ENCODE results near the gene EIF2S1.

Gene EIF2S1

GRCh38 chr14:67357969-67358354 lies 2.2 kb upstream of the EIF2S1 start:
- no peak for TF ChIP-seq CTCF (IDR thresholded peaks at IDR 0.05; ENCODE audit: insufficient read depth, missing control alignments)
- no peak for FAIRE-seq
- no peak for DNase-seq (ENCODE audit: insufficient read length, low spot score)

GRCh38 chr14:67358924-67359774 lies 979 bp upstream of the EIF2S1 start:
- FAIRE-seq (no peak), DNase-seq (ENCODE audit: insufficient read length, low spot score) (no peak)
- TF ChIP-seq CTCF (IDR thresholded peaks at IDR 0.05; ENCODE audit: insufficient read depth, missing control alignments), result no peak

- DNase-seq (ENCODE audit: insufficient read length, low spot score) (no peak), FAIRE-seq (no peak)
Measured at GRCh38 chr14:67360470-67361206, 510 bp downstream of the EIF2S1 start.

GRCh38 chr14:67365476-67365875 lies 5.3 kb downstream of the EIF2S1 start:
- no peak for FAIRE-seq

More at GRCh38 chr14:67360470-67361206, 510 bp downstream of the EIF2S1 start:
- TF ChIP-seq CTCF (IDR thresholded peaks at IDR 0.05; ENCODE audit: insufficient read depth, missing control alignments), result no peak

GRCh38 chr14:67370830-67371229 lies 10.7 kb downstream of the EIF2S1 start:
- no peak for TF ChIP-seq CTCF (IDR thresholded peaks at IDR 0.05; ENCODE audit: insufficient read depth, missing control alignments)
- DNase-seq (ENCODE audit: insufficient read length, low spot score), result no peak
- FAIRE-seq, result no peak

More at GRCh38 chr14:67365476-67365875, 5.3 kb downstream of the EIF2S1 start:
- DNase-seq (ENCODE audit: insufficient read length, low spot score), result no peak
- TF ChIP-seq CTCF (IDR thresholded peaks at IDR 0.05; ENCODE audit: insufficient read depth, missing control alignments), result no peak

GRCh38 chr14:67371247-67372148 lies 11.4 kb downstream of the EIF2S1 start:
- DNase-seq (ENCODE audit: insufficient read length, low spot score) (no peak), FAIRE-seq (no peak)
- TF ChIP-seq CTCF (IDR thresholded peaks at IDR 0.05; ENCODE audit: insufficient read depth, missing control alignments), result no peak
